GM23248 (cell line): ENCODE measurements around the gene RHPN2. TPM values are rescaled to one million over a fixed set of nuclear protein-coding genes. Genes with fewer than 3 reads are reported as not detected.

ENCODE experiments used
- DNase-seq: peaks from one replicate; pipeline ENCODE4 v3.0.0-alpha.2; 2015
- H2AFZ ChIP-seq: fragments of 200-600 bp; sonication (generic); 2 replicates; pipeline ENCODE4 v1.6.1; 2016; ENCODE audit warnings: antibody characterized with exemption
- H3F3A ChIP-seq: fragments of 200-600 bp; sonication (generic); 2 replicates; pipeline ENCODE4 v1.6.1; 2016; ENCODE audit warnings: mild to moderate bottlenecking, antibody characterized with exemption, mixed run types; ENCODE audit not compliant: insufficient read depth
- H3K27ac ChIP-seq: fragments of 200-600 bp; sonication (generic); 2 replicates; pipeline ENCODE4 v1.5.1; 2016; ENCODE audit warnings: mild to moderate bottlenecking
- H3K27me3 ChIP-seq: fragments of 200-600 bp; sonication (generic); replicated peaks from 2 replicates; pipeline ENCODE4 v1.6.1; 2016; ENCODE audit warnings: mild to moderate bottlenecking; ENCODE audit not compliant: insufficient read depth
- H3K36me3 ChIP-seq: fragments of 200-600 bp; sonication (generic); 2 replicates; pipeline ENCODE4 v1.6.1; 2016; ENCODE audit warnings: low read depth, mild to moderate bottlenecking
- H3K4me1 ChIP-seq: fragments of 200-600 bp; sonication (generic); 2 replicates; pipeline ENCODE4 v1.6.1; 2016; ENCODE audit warnings: mild to moderate bottlenecking; ENCODE audit not compliant: insufficient read depth
- H3K4me2 ChIP-seq: fragments of 200-600 bp; sonication (generic); one replicate; pipeline ENCODE4 v1.6.1; 2016; ENCODE audit warnings: mild to moderate bottlenecking; ENCODE audit not compliant: unreplicated experiment
- H3K4me3 ChIP-seq: fragments of 200-600 bp; sonication (generic); 2 replicates; pipeline ENCODE4 v1.5.1; 2016; ENCODE audit warnings: mild to moderate bottlenecking
- H3K79me2 ChIP-seq: fragments of 200-600 bp; sonication (generic); 2 replicates; pipeline ENCODE4 v1.6.1; 2016; ENCODE audit warnings: mild to moderate bottlenecking; ENCODE audit not compliant: insufficient read depth
- H3K9ac ChIP-seq: fragments of 200-600 bp; sonication (generic); 2 replicates; pipeline ENCODE4 v1.6.1; 2016; ENCODE audit warnings: mild to moderate bottlenecking
- H3K9me2 ChIP-seq: fragments of 200-600 bp; sonication (generic); 2 replicates; pipeline ENCODE4 v1.6.1; 2016; ENCODE audit warnings: mixed run types, mild to moderate bottlenecking, moderate library complexity; ENCODE audit not compliant: insufficient read depth
- H3K9me3 ChIP-seq: fragments of 200-600 bp; sonication (generic); one replicate; pipeline ENCODE4 v1.6.1; 2017; ENCODE audit warnings: low read depth
- H4K20me1 ChIP-seq: fragments of 200-600 bp; sonication (generic); 2 replicates; pipeline ENCODE4 v1.6.0; 2016; ENCODE audit not compliant: insufficient read depth
- EZH2 ChIP-seq: fragments of 200-600 bp; sonication (generic); IDR thresholded peaks from 2 replicates; pipeline ENCODE4 v1.6.1; 2018; ENCODE audit warnings: antibody characterized with exemption, mild to moderate bottlenecking; ENCODE audit not compliant: insufficient read depth, poor library complexity, severe bottlenecking
- EZH2phosphoT487 ChIP-seq: fragments of 200-600 bp; sonication (generic); IDR thresholded peaks from 2 replicates; pipeline ENCODE4 v1.6.1; 2018; ENCODE audit warnings: antibody characterized with exemption, moderate library complexity, mild to moderate bottlenecking, low read depth; ENCODE audit not compliant: insufficient read depth
- WGBS, 2 experiments: methylation state at CpG; one replicate each; pipeline ENCODE4 v1.1.6; 2015 to 2017; ENCODE audit warnings: low lambda C conversion rate in 2 of 2, low coverage in 1 of 2; ENCODE audit errors: missing lambda C conversion rate in 2 of 2; 5-methylcytosine and 5-hydroxymethylcytosine counted together
- in situ Hi-C: fragments of 300-500 bp; cut with MboI; formaldehyde crosslinking; loops from 2 replicates; pipeline ENCODE4 v1.15.0; 2020
- polyA plus RNA-seq: library from polyadenylated mRNA; unstranded; fragments of >200 nt; fragmentation: Nextera tagmentation; extraction: Ambion mirVana; gene quantifications from 2 replicates; pipeline ENCODE4 v1.2.1, GENCODE V29; 2016
- total RNA-seq: library from RNA; depleted of rRNA; stranded (reverse); fragments of >200 nt; shearing (Covaris generic); gene quantifications from 2 replicates; pipeline ENCODE4 v1.2.3, GENCODE V29; 2014

RHPN2 gene
- total and polyA plus RNA-seq, 2 experiments from 2014 or later = 1.3 to 1.5 TPM

DNA sequence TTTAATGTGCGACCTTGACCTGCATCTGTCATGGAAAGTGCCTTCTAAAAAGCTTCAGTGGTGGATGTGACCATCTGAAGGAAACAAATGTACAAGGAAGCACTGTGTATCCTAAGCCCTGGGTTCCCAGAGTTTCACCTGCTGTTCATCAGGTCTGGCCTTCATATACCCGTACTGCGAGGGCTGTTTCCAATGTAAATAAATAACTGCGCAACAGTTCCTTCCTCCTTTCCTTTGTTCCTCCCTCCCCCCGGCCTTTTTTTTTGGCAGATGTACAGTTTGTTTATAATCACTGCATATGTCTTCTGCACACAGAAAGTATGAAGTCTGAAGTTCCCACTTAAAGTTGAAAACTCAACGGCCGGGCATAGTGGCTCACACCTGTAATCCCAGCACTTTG lies 87.4 kb downstream of the RHPN2 start:
- Histone ChIP-seq H3F3A (no peaks in the 10 kb centered on the region), H2AFZ (no peak overlapping the region), H3K36me3 (no peaks in the 10 kb centered on the region), H3K79me2 (no peaks in the 10 kb centered on the region), H3K4me3 (no peak overlapping the region), H3K4me2 (no peak overlapping the region), H3K4me1 (no peaks in the 10 kb centered on the region), H3K9me3 (no peaks in the 10 kb centered on the region), H3K27me3 (no peaks in the 10 kb centered on the region), H3K27ac (no peak overlapping the region), H4K20me1 (no peaks in the 10 kb centered on the region), H3K9ac (no peak overlapping the region), H3K9me2 (no peaks in the 10 kb centered on the region)
- 92 to 93% methylated on average over 7 of the region's 7 CpGs for WGBS, 2 experiments
- no peak for DNase-seq
- in situ Hi-C loops = loop anchor here (10.0 kb wide), 1 partner anchor 138 kb away; no protein-coding TSS in a partner anchor
- TF ChIP-seq EZH2 (no peak), EZH2phosphoT487 (no peak)

DNA sequence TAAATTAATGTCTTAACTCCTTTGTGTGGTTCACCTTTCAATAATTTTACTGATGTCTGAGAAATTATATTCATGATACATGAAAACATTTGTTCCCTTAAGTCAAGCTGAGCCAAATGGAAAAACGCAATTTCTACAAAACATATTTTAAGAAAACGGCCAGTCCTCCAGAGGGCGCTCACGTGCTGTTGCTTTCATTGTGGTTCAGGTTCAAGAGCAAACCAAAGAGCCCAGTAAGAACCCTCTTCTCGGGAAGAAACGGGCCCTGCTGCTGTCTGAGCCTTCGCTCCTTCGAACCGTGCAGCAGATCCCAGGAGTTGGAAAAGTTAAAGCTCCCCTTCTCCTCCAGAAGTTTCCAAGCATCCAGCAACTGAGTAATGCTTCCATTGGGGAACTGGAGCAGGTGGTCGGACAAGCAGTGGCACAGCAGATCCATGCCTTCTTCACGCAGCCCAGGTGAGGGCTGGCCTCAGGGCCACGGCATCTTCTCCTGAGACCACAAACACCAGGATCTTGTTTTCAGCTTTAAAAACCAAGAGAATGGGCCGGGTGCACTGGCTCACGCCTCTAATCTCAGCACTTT lies 88.4 kb downstream of the RHPN2 start:
- Histone ChIP-seq H3K4me3 (no peak overlapping the region), H3K9ac (no peak overlapping the region), H3K9me3 (no peaks in the 10 kb centered on the region), H3K4me2 (no peak overlapping the region), H2AFZ (no peak overlapping the region), H3F3A (no peaks in the 10 kb centered on the region), H4K20me1 (no peaks in the 10 kb centered on the region), H3K36me3 (no peaks in the 10 kb centered on the region), H3K27ac (no peak overlapping the region), H3K27me3 (no peaks in the 10 kb centered on the region), H3K4me1 (no peaks in the 10 kb centered on the region), H3K9me2 (no peaks in the 10 kb centered on the region), H3K79me2 (peaks cover 4% of the 10 kb centered on the region)
- in situ Hi-C loops = loop anchor here (10.0 kb wide), 1 partner anchor 138 kb away; no protein-coding TSS in a partner anchor
- TF ChIP-seq EZH2 (no peak), EZH2phosphoT487 (no peak)
- peak; percentile 67 for DNase-seq
- 45 to 48% methylated on average over 14 of the region's 14 CpGs for WGBS, 2 experiments

DNA sequence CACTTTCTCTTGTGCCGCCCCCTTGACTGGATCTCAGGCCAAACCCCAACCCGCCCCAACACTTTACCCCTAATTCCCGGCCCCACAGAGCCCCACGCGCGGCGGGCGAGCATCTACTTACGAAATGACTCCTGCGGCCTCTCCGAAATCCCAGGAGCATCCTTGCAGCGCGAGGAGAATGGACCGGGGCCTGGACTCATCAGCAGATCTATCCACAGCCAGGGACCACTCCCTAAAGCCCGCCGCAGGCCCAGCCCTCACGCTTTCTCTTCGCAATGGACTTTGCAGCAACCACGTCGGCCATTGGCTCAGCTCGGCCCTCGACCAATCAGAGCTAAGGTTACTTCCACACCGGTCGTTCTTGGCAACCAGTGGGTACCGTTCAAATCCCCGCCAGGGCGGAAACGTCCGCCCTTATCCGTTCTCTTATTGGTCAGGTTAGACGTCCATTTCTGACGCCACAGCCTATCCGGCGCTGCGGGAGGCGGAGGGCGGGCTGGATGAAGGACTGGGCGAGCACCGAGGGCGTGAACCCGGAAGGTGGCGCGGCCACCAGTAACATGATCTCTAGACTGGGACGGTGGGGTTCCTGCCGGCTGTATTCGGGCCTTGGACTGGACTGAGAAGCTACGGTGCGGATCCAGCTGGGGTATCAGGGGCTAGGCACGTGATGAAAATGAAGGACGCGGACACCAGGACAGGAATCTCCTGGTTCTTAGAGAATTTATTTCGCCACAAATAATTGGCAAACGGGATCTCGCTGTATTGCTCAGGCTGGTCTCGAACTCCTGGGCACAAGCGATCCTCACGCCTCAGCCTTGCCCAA lies 92.8 kb downstream of the RHPN2 start, which contains the start of the genes CEP89 and FAAP24:
Gene CEP89, minus strand, starts transcription at position 244 of the 826 bp plus-strand sequence. Its CDS starts 84 bp downstream, at position 160.
Gene FAAP24, plus strand, starts transcription at position 528 of the 826 bp plus-strand sequence. CDS start 955 bp downstream, outside the sequence.
- H2AFZ ChIP-seq = peak within 1 kb of the TSS; percentile 99
- H3K4me2 ChIP-seq = peak within 1 kb of the TSS; percentile 89
- no peaks in the 10 kb centered on the region for H3F3A ChIP-seq
- H3K9me2 ChIP-seq = no peaks in the 10 kb centered on the region
- H4K20me1 ChIP-seq = no peaks in the 10 kb centered on the region
- peaks cover 42% of the 10 kb centered on the region for H3K79me2 ChIP-seq
- in situ Hi-C loops = loop anchor here (10.0 kb wide), 1 partner anchor 143 kb away; no protein-coding TSS in a partner anchor
- H3K27me3 ChIP-seq = no peaks in the 10 kb centered on the region
- no peaks in the 10 kb centered on the region for H3K36me3 ChIP-seq
- TF ChIP-seq EZH2 = no peak
- TF ChIP-seq EZH2phosphoT487 = no peak
- H3K4me3 ChIP-seq = peak within 1 kb of the TSS; percentile 87
- DNase-seq = peak; percentile 99
- peak within 1 kb of the TSS; percentile 92 for H3K9ac ChIP-seq
- 1% methylated on average over 56 to 57 of the region's 57 CpGs for WGBS, 2 experiments
- H3K4me1 ChIP-seq = peaks cover 8% of the 10 kb centered on the region; the same call in 1 of the 2 replicates
- H3K27ac ChIP-seq = peak within 1 kb of the TSS; percentile 67
- no peaks in the 10 kb centered on the region for H3K9me3 ChIP-seq

DNA sequence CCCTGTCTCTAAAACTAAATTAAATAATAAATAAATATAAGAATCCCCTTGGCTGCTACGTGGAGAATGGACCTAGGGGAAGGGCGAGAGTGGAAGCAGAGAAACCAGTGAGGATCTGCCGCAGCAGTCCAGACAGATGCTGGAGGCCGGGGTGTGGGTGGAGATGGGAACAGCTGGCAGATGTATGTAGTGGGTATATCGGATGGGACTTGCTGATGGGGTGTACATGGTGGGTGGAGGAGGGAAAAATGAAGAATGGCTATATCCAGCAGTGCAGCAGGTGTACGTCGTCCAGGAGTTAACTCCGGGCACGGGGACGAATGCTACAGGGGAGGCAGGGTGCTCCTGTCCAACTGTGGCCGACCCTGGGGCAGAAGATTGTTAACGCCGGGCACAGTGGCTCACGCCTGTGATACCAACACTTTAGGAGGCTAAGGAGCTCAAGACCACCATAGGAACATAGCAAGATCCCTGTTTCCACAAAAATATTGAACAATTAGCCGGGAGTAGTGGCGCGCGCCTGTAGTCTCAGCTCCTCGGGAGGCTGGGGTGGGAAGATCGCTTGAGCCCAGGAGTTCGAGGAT lies 93.6 kb downstream of the RHPN2 start:
- Histone ChIP-seq H3K27ac (peak overlapping the region; percentile 31; the same call in 1 of the 2 replicates), H3K27me3 (no peaks in the 10 kb centered on the region), H3K9me2 (no peaks in the 10 kb centered on the region), H3K79me2 (peaks cover 42% of the 10 kb centered on the region), H3K9ac (peak overlapping the region; percentile 84), H4K20me1 (no peaks in the 10 kb centered on the region), H3K4me2 (peak overlapping the region; percentile 73), H3K9me3 (no peaks in the 10 kb centered on the region), H3K4me3 (peak overlapping the region; percentile 87), H3F3A (no peaks in the 10 kb centered on the region), H2AFZ (peak overlapping the region; percentile 84), H3K4me1 (peaks cover 8% of the 10 kb centered on the region; the same call in 1 of the 2 replicates), H3K36me3 (no peaks in the 10 kb centered on the region)
- WGBS, 2 experiments = 9 to 12% methylated on average over 21 of the region's 21 CpGs
- TF ChIP-seq EZH2 (no peak), EZH2phosphoT487 (no peak)
- DNase-seq = peak; percentile 25
- in situ Hi-C loops = loop anchor here (10.0 kb wide), 1 partner anchor 144 kb away; no protein-coding TSS in a partner anchor
